HG02938 (cell line): Measurements from ENCODE around the gene ACER3.
"Not testable (repeated sequence)": the region's sequence is repeated elsewhere in the genome, so short reads cannot be mapped to it uniquely, and the experiment has no call there.

Experiments used
- ATAC-seq: cut with Tn5 transposase; IDR thresholded peaks from one replicate; pipeline ENCODE4 v1.9.1; 2021; ENCODE audit warnings: mild to moderate bottlenecking, moderate library complexity; ENCODE audit not compliant: unreplicated experiment

The ACER3 gene

GRCh38 chr11:76836613-76837291 is 24.0 kb upstream of the ACER3 start:
- ATAC-seq: no peak

DNA sequence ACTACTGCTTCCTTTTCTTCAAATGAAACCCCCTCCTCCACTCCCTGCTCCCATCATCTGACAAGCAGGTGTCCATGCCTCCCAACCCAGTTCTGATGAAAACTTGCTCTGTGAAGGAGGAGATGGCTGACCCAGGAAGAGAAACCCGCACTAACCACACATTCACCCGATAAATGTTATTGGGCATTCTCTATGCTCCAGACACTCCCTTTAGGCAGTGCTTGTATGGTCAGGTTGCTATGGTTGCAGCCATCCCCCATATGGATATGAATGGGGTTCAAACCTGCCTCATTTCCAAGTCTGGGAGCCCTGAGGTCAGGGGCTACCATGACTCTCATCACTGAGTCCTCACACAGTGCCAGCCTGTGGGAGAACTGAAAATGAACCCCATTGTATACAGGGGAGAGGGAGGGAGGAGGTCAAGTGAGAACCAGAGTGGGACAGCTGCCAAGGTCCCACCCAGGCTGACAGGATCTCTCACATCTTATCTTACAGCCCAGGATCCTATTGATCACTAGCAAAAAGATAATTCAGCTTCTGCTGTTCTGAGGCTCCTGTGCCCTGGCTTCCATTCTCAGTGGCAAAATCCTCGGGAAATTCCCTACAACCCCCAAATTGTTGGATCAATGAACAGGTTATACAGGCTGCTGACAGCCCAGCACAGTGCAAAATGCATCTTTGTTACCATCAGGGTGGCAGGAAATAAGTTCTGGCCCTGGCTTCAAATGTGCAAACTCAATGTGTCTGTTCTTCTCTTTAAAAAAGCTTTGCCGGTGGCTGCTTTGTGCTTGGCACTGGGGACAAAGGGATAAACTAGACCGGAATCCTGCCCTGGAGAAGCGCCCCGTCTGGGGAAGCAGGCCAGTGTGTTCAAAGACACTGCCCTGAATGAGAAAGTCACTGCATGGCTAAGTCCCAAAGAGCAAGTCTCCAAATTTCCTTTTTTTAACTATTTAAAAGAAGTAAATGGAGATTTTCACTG is 22.7 kb upstream of the ACER3 start:
- ATAC-seq: no peak

DNA sequence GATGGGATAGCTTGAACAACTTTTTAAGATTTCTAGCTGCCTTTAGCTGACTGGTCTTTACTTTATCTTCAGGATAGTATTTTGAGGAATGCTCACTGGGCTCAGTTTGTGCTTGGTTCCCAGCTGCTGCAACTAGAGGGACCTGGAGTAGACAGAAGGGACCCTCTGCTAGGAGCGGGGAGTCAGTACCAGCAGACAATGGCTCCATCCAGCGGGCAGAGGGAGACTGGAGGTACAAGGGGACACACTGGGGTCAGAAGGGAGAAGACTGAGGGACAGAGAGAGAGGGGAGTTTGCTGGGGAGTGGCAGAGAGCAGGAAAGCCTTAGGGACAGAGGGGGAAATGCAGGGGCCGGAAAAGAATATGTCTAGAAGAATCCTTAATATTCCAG is 22.0 kb upstream of the ACER3 start:
- no peak for ATAC-seq

GRCh38 chr11:76839311-76839710 is 21.4 kb upstream of the ACER3 start:
- no peak for ATAC-seq

- ATAC-seq: no peak
Measured at GRCh38 chr11:76841923-76842452, 18.7 kb upstream of the ACER3 start.

DNA sequence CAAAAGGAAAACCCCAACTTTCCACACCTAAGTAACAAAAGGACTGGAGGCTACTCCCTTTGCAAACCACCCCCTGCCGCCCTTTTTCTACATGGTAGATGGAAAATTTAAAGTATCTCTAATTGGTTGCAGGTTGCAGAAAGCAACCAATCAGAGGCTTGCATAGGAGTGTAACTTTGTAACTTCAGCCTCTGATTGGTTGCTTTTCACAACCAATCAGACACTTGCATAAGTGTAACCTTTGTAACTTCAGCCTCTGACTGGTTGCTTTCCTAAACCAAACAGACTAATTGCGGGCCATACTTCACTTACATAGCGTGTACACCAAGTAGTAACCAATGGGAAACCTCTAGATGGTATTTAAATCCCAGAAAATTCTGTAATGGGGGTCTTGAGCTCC is 16.8 kb upstream of the ACER3 start:
- ATAC-seq: no peak

GRCh38 chr11:76844511-76844910 is 16.2 kb upstream of the ACER3 start:
- no peak for ATAC-seq

DNA sequence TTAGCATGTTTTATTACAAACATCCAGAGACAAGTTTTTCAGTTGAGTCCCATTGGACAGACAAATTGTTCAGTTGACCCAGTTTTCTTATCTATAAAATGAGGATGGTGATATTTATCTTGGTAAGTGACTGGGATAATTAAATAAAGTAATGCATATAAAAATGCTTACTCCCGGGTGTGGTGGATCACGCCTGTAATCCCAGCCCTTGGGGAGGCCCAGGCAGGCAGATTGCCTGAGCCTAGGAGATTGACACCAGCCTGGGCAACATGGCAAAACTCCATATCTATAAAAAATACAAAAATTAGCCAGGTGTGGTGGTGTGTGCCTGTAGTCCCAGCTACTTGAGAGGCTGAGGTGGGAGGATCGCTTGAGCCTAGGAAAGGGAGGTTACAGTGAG is 15.6 kb upstream of the ACER3 start:
- ATAC-seq: no peak

GRCh38 chr11:76846441-76846840 is 14.3 kb upstream of the ACER3 start:
- no peak for ATAC-seq

GRCh38 chr11:76849376-76849775 is 11.3 kb upstream of the ACER3 start:
- no peak for ATAC-seq

- ATAC-seq: no peak
Measured at GRCh38 chr11:76850130-76850529, 10.6 kb upstream of the ACER3 start.

DNA sequence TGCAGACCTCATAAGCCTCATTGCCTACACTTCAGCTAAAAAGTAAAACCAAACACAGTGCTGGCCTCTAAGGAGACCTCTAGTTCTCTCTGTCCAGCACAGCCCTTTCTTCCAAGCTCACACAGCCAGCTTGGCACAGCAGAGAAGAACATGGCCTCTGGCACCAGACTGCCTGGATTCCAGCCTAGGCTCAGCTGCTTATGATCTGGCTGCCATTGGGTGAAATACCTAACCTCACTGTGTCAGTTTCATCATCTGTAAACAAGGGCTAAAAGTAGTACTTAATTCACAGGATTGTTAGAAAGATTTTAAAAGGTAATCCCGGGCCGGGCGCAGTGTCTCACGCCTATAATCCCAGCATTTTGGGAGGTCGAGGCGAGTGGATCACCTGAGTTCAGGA is 9.9 kb upstream of the ACER3 start:
- ATAC-seq: no peak

DNA sequence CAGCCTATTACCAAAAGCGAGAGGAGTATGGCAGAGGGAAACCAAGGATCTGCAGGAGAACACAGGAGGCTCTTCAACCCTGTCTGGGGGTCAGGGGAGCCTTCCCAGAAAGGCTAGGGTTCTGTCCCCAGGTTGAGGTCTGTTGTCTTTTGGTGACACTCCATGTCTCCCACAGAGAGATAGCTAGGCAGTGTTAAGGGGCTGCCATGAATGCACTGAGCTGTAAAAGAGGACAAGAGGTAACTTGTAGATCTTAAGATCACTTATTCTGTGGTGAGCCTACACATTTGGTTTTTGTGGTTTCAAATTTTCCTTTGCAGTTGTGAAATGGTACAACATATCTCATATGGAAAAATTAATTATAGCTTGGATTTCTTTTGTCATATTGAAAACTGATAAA is 6.0 kb upstream of the ACER3 start:
- ATAC-seq: no peak

GRCh38 chr11:76855670-76856069 is 5.0 kb upstream of the ACER3 start:
- ATAC-seq: not testable (repeated sequence)

DNA sequence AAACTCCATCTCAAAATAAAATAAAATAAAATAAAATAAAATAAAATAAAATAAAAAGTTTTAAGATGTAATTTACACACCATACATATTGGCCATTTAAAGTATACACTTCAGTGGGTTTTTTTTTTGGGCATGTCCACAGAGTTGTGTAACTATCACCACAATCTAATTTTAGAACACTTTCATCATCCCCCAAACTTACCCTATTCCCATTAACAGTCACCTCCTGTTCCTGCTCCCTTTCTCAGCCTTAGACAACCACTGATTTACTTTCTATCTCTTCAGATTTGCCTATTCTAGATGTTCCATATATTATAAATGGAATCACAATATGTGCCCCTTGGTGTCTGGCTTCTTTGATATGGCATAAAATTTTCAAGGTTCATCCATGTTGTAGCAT is 4.6 kb upstream of the ACER3 start:
- no peak for ATAC-seq

- ATAC-seq: no peak
Measured at GRCh38 chr11:76856571-76856970, 4.1 kb upstream of the ACER3 start.

DNA sequence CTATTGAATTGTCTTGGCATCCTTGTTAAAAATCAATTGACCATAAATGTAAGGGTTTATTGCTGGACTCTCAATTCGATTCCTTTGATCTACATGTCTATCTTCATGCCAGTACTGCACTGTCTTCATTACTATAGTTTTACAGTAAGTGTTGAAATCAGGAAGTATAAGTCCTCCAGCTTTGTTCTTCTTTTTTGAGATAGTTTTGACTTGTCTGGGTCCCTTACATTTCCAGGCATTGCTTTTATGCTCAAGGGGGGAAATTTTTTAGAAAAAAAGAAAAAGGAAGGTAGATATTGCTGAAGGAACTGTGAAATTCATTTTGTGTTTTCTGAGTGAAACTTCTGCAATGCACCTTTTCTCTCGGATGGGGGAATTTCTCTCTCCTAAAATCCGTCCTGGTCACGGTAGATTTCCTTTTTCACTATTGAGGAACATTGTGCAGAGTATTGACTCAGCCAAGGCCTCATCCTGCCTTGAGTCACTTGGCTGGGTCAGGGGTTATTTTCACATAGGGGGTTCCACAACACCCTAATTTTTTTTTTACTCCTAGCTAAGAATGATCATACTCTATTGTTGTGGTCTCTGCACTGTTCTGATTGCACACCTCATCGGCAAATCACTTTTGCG is 2.8 kb upstream of the ACER3 start:
- no peak for ATAC-seq

DNA sequence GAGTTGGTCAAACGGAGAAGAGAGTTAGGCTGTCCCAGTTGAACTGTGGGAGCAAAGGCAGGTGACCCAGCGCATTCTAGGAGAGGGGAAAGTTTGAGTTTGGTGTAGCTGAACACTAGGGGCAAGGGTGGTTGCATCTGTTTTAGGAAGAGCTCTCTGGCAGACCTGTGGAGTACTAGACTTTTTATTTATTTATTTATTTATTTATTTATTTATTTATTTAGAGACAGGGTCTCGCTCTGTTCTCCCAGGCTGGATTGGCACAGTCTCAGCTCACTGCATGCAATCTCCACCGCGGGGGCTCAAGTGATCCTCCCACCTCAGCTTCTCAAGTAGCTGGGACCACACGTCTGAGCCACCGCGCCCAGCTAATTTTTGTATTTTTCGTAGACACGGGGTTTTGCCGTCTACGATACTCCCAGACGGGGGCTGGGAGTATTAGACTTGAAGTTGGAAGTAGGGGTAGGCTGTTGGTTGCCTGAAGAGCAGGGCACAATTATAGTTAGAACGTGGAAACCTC is 950 bp upstream of the ACER3 start:
- no peak for ATAC-seq

DNA sequence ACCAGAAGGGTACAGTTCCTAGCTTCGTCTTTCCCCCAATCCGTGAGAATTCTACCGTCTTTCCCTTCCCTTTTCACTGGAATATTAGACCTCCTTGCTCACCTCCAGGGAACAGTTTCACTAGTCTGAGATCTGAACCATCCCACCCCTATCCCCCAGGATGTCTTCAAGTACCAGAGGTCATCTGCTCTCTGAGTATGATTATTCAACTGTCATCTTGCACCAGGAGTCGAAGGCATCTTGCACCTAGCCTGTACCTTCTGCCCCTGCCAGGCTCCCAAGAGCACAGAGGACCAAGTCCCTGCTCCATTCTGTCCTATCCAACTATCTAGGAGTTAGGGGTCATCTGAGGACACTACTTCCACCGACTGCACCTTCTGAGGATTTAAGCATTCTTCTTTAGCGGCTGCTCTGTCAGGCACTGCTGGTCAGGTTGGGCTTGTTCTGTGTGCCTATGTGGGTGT is 804 bp downstream of the ACER3 start:
- no peak for ATAC-seq

DNA sequence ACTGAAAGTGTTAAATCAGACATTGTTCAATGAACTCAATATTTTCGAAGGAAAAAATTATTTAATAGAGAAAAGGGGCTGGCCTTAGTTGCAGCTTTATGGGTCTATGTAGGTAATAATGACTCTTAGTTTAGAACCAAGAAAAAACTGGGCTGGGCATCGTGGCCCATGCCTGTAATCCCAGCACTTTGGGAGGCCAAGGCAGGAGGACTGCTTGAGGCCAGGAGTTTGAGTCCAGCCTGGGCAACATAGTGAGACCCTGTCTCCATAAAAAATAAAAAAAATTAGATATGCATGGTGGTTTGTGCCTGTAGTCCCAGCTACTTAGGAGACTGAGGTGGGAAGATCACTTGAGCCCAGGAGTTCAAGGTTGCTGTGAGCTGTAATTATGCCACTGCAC is 2.1 kb downstream of the ACER3 start:
- not testable (repeated sequence) for ATAC-seq

DNA sequence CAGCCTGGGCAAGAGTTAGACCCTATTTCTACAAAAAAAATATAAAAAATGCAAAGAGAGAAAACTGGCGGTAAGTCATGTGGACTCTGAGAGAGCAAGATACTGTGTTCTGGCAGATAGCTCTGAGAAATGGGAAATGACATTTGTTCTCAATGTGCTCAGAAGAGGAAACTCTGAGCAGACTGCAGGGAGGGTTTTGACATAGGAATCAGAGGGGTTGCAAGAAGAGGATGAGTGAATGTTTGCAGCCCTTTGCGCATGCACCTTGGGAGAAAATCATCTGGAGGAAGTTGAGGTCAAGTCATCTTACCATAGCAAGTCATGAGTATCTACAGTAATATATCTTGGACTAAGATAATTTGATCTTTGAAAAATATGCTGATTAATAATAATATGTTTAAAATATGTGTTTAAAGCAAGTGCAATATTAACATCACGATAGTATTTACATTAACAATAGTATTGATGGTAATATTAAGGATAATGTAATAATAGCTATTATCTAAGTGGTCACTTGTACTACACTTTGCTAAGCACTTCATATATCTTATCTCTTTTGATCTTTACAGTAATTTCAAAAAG is 2.6 kb downstream of the ACER3 start:
- ATAC-seq: no peak
